GM12878 (cell line): Measurements from ENCODE around the gene METTL8. TPM values are rescaled to one million over a fixed set of nuclear protein-coding genes. Genes with fewer than 3 reads are reported as not detected.

Experiments
- ATAC-seq: fragments of 200-7000 bp; cut with Tn5 transposase; 3 replicates; pipeline ENCODE4 v1.9.1; 2020; ENCODE audit warnings: mild to moderate bottlenecking, moderate library complexity
- BruUV-seq: library from RNA; stranded (reverse); fragments of 400-500 nt; replicated peaks from 2 replicates; lab custom pipeline; 2021; lab: Mats Ljungman, UMichigan
- CTCF ChIA-PET: fragments of 300-600 bp; sonication (Branson Sonifier 250); formaldehyde crosslinking; extraction: SDS; loops from one replicate; lab custom pipeline; 2021; ENCODE audit warnings: inconsistent platforms; lab: Yijun Ruan, JAX
- POLR2A ChIA-PET: fragments of 350-600 bp; formaldehyde crosslinking; extraction: SDS; loops from one replicate; lab custom pipeline; 2021; ENCODE audit warnings: inconsistent platforms; lab: Charles Lee
- RAD21 ChIA-PET: fragments of 300-600 bp; sonication (Branson Sonifier 250); formaldehyde crosslinking; loops from one replicate; lab custom pipeline; 2023; ENCODE audit warnings: antibody characterized with exemption; ENCODE audit not compliant: unreplicated experiment; lab: Charles Lee
- SMC1A ChIA-PET: fragments of 300-600 bp; sonication (Branson Sonifier 250); formaldehyde crosslinking; loops from one replicate; lab custom pipeline; 2023; ENCODE audit not compliant: unreplicated experiment, uncharacterized antibody; lab: Charles Lee
- DNase-seq: peaks from one replicate; pipeline ENCODE4 v3.0.0-alpha.2; 2011; ENCODE audit warnings: low read depth, low spot score
- FAIRE-seq: peaks from 3 replicates; lab custom pipeline; 2011; peaks lifted over from hg19 to GRCh38; lab: Jason Lieb, UNC
- H2AFZ ChIP-seq: 2 replicates; pipeline ENCODE4 v1.6.0; 2011; ENCODE audit warnings: low read depth, low read length, control low read depth; ENCODE audit not compliant: control insufficient read depth
- H3K27ac ChIP-seq: 2 replicates; pipeline ENCODE4 v1.5.1; 2011; ENCODE audit warnings: control low read depth; ENCODE audit not compliant: control insufficient read depth, insufficient read depth
- H3K27me3 ChIP-seq, 2 experiments: replicated peaks in 1 of 2; 2 replicates each; pipeline versions ENCODE4 v1.6.0 to v1.6.1; 2011; ENCODE audit warnings: low read length in 1 of 2; ENCODE audit not compliant: control insufficient read depth in 2 of 2, insufficient read depth in 2 of 2
- H3K36me3 ChIP-seq, 2 experiments: 2 replicates each; pipeline ENCODE4 v1.5.1; 2011; ENCODE audit warnings: low read length in 1 of 2; ENCODE audit not compliant: control insufficient read depth in 2 of 2, insufficient read depth in 2 of 2
- H3K4me1 ChIP-seq: 2 replicates; pipeline ENCODE4 v1.6.1; 2011; ENCODE audit warnings: mild to moderate bottlenecking, low read length, moderate library complexity, mixed read lengths; ENCODE audit not compliant: control insufficient read depth, insufficient read depth
- H3K4me2 ChIP-seq: 2 replicates; pipeline ENCODE4 v1.6.0; 2011; ENCODE audit warnings: control low read depth; ENCODE audit not compliant: control insufficient read depth, insufficient read depth
- H3K4me3 ChIP-seq: fragments of 200-600 bp; sonication (generic); 2 replicates; pipeline ENCODE4 v1.5.1; 2016
- H3K79me2 ChIP-seq: 2 replicates; pipeline ENCODE4 v1.6.0; 2011; ENCODE audit warnings: low read length; ENCODE audit not compliant: control insufficient read depth, insufficient read depth
- H3K9ac ChIP-seq: 2 replicates; pipeline ENCODE4 v1.8.0; 2011; ENCODE audit warnings: low read length, control low read depth, mixed read lengths; ENCODE audit not compliant: control insufficient read depth, insufficient read depth
- H3K9me3 ChIP-seq: replicated peaks from 3 replicates; pipeline ENCODE4 v1.5.1; 2011; ENCODE audit warnings: mild to moderate bottlenecking, low read length; ENCODE audit not compliant: control insufficient read depth, insufficient read depth
- H4K20me1 ChIP-seq: 2 replicates; pipeline ENCODE4 v1.6.0; 2011; ENCODE audit not compliant: control insufficient read depth, insufficient read depth
- ETV6 ChIP-seq, 2 experiments: fragments of 450-650 bp in 1 of 2; IDR thresholded peaks in 1 of 2; conservative IDR thresholded peaks in 1 of 2; 2 replicates each; pipeline ENCODE4 v1.6.1; 2014; ENCODE audit warnings: antibody characterized with exemption in 1 of 2, borderline replicate concordance in 1 of 2, low read depth in 1 of 2, mild to moderate bottlenecking in 1 of 2, moderate library complexity in 1 of 2
- HDAC2 ChIP-seq: fragments of 200-600 bp; sonication (generic); IDR thresholded peaks from 2 replicates; pipeline ENCODE4 v1.6.1; 2017
- HDGF ChIP-seq: fragments of 450-650 bp; IDR thresholded peaks from 2 replicates; pipeline ENCODE4 v1.6.1; 2016; ENCODE audit warnings: antibody characterized with exemption
- IKZF2 ChIP-seq, 2 experiments: fragments of 450-650 bp; IDR thresholded peaks; 2 replicates each; pipeline ENCODE4 v1.6.1; 2017; ENCODE audit warnings: mild to moderate bottlenecking in 2 of 2, moderate library complexity in 2 of 2
- IRF4 ChIP-seq: IDR thresholded peaks from 2 replicates; pipeline ENCODE4 v1.6.1; 2011; ENCODE audit warnings: low read depth, low read length
- KDM1A ChIP-seq: fragments of 200-600 bp; sonication (generic); IDR thresholded peaks from 2 replicates; pipeline ENCODE4 v1.6.1; 2016; ENCODE audit warnings: borderline replicate concordance
- KLF5 ChIP-seq: fragments of 450-650 bp; IDR thresholded peaks from 2 replicates; pipeline ENCODE4 v1.6.1; 2014; ENCODE audit warnings: mild to moderate bottlenecking; ENCODE audit not compliant: partially characterized antibody
- MXI1 ChIP-seq: fragments of 150-350 bp; IDR thresholded peaks from 2 replicates; pipeline ENCODE4 v1.6.1; 2011; ENCODE audit warnings: low read depth, mild to moderate bottlenecking, inconsistent platforms, low read length, improper control_type of control experiment
- SMAD5 ChIP-seq: IDR thresholded peaks from 2 replicates; pipeline ENCODE4 v1.6.1; 2016; ENCODE audit warnings: antibody characterized with exemption, low read depth
- STAT1 ChIP-seq: fragments of 450-650 bp; conservative IDR thresholded peaks from 2 replicates; pipeline ENCODE4 v1.6.1; 2014; ENCODE audit warnings: antibody characterized with exemption, mild to moderate bottlenecking
- SUPT20H ChIP-seq: IDR thresholded peaks from 2 replicates; pipeline ENCODE4 v1.6.1; 2011; ENCODE audit warnings: low read depth, mild to moderate bottlenecking, low read length, moderate library complexity, borderline replicate concordance; ENCODE audit not compliant: control insufficient read depth
- TCF7 ChIP-seq: IDR thresholded peaks from 2 replicates; pipeline ENCODE4 v1.6.1; 2014; ENCODE audit warnings: antibody characterized with exemption, borderline replicate concordance
- ZZZ3 ChIP-seq: IDR thresholded peaks from 2 replicates; pipeline ENCODE4 v1.6.1; 2011; ENCODE audit warnings: low read depth; ENCODE audit not compliant: control insufficient read depth, insufficient read length
- WGBS: methylation state at CpG from one replicate; pipeline ENCODE4 v1.1.6; 2016; ENCODE audit warnings: low lambda C conversion rate; ENCODE audit not compliant: insufficient replicate concordance, insufficient coverage; ENCODE audit errors: missing lambda C conversion rate; 5-methylcytosine and 5-hydroxymethylcytosine counted together
- in situ Hi-C: fragments of 300-500 bp; cut with MboI; formaldehyde crosslinking; loops from 9 replicates; pipeline ENCODE4 v1.14.3; 2018; ENCODE audit warnings: mixed read lengths
- intact Hi-C: fragments of 100-400 bp; cut with micrococcal nuclease; formaldehyde crosslinking; loops from one replicate; pipeline ENCODE4 v1.14.2; 2022; ENCODE audit not compliant: unreplicated experiment
- polyA plus RNA-seq, 11 experiments: library from polyadenylated mRNA; depleted of rRNA in 4 of 11; unstranded in 6 of 11; stranded (reverse) in 5 of 11; fragments of >200 nt; fragmentation: Nextera tagmentation in 4 of 11; fragmentation: Illumina TruSeq in 1 of 11; extraction: Ambion mirVana in 4 of 11; extraction: Trizol in 1 of 11; gene quantifications; 1 replicate in 1 of 11; 2 replicates in 10 of 11; pipeline versions ENCODE4 v1.2.1 to v1.2.3, GENCODE V29; 2011 to 2016; ENCODE audit warnings: inconsistent platforms in 2 of 11, missing spikeins in 2 of 11, low read depth in 1 of 11
- total RNA-seq, 4 experiments: library from RNA; depleted of rRNA in 3 of 4; stranded (reverse); fragments of >200 nt in 3 of 4; fragmentation: Illumina TruSeq in 1 of 4; extraction: Trizol in 1 of 4; gene quantifications; 2 replicates each; pipeline versions ENCODE4 v1.2.1 to v1.2.3, GENCODE V29; 2013 to 2021
- TF ChIP-seq, protein P1 (sequence below): fragments of 450-650 bp; formaldehyde crosslinking; IDR thresholded peaks from 2 replicates; pipeline ENCODE4 v1.4.0; 2022; ENCODE audit warnings: mild to moderate bottlenecking, moderate library complexity
- TF ChIP-seq, protein P2 (sequence below): IDR thresholded peaks from 2 replicates; pipeline ENCODE4 v1.6.1; 2011; ENCODE audit warnings: mild to moderate bottlenecking, low read depth, low read length, moderate library complexity; ENCODE audit not compliant: insufficient replicate concordance

The METTL8 gene
- total and polyA plus RNA-seq, 10 of the 15 experiments (the other 5 are each of a cell fraction or from before 2014, with no cell fraction given), result 30.8 to 96.3 (median 51.5) TPM

DNA sequence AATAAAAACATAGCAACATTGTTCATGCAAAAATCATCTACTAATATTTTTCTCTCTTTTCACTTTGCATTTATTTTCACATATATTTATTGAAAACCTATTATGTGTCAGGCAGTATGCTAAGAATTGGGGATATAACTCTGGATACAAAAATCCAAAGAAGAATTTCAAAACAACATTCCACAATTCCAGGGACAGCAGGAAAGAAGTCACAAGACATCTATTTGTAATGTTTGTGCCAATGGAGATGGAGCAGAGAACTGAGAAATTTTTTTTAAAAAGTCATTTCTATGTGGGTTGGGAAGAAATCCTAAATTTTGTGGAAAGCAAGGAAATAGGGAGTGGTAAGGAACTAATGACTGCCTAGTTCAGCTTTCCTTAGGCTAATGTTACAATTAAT is 144.5 kb downstream of the METTL8 start (continued):
- no peak for TF ChIP-seq KDM1A
- TF ChIP-seq ETV6 (conservative IDR thresholded peaks at IDR 0.05 in 1 of 2, IDR thresholded peaks at IDR 0.05 in 1 of 2; ENCODE audit: borderline replicate concordance in 1 of 2, low read depth in 1 of 2), result no peak
- no peak for TF ChIP-seq MXI1
- no peak for TF ChIP-seq SUPT20H
- no peak for TF ChIP-seq IKZF2 (IDR thresholded peaks at IDR 0.05)
- no peak for TF ChIP-seq HDAC2

DNA sequence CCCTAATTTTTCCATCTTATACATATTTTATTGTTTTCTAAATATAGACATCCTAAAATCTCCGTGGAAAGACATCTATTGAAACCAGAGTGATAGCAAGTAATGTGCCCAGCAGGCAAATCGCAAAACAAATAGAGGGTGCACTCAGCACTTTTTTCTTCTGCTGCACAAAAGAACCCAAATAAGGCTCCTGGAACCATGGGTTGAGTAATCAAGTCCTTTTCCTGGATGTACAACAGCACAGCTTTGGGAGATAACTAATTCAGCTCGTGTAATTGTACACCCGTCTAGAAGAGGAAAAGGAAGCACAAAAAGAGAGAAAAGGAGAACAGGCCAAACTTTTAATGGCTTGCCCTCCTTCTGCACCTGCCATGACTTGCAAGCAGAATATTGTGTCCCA is 146.2 kb downstream of the METTL8 start:
- Histone ChIP-seq H2AFZ (no peak overlapping the region), H3K9ac (no peak overlapping the region), H3K27ac (no peak overlapping the region), H3K36me3 (no peaks in the 10 kb centered on the region), H3K9me3 (no peaks in the 10 kb centered on the region), H4K20me1 (no peaks in the 10 kb centered on the region), H3K4me1 (no peaks in the 10 kb centered on the region), H3K4me2 (no peak overlapping the region), H3K79me2 (no peaks in the 10 kb centered on the region), H3K4me3 (no peak overlapping the region), H3K27me3 (no peaks in the 10 kb centered on the region)
- 36% methylated on average over 4 of the region's 4 CpGs for WGBS
- CTCF ChIA-PET, result interaction anchor here (0.6 to 1.2 kb wide), 4 partner anchors 10 to 39 kb away, joined by 3 to 5 read pairs (median 3); no protein-coding TSS in a partner anchor
- SMC1A ChIA-PET, result interaction anchor here (0.5 to 1.7 kb wide), 6 partner anchors 9 to 261 kb away, joined by 3 to 8 read pairs (median 4); no protein-coding TSS in a partner anchor
- DNase-seq (no peak), ATAC-seq (no peak), FAIRE-seq (no peak)
- in situ Hi-C loops (no loop called here), intact Hi-C loops (no loop called here)
- POLR2A ChIA-PET, result no interaction called here
- no peak for TF ChIP-seq HDGF
- TF ChIP-seq, protein P1, sequence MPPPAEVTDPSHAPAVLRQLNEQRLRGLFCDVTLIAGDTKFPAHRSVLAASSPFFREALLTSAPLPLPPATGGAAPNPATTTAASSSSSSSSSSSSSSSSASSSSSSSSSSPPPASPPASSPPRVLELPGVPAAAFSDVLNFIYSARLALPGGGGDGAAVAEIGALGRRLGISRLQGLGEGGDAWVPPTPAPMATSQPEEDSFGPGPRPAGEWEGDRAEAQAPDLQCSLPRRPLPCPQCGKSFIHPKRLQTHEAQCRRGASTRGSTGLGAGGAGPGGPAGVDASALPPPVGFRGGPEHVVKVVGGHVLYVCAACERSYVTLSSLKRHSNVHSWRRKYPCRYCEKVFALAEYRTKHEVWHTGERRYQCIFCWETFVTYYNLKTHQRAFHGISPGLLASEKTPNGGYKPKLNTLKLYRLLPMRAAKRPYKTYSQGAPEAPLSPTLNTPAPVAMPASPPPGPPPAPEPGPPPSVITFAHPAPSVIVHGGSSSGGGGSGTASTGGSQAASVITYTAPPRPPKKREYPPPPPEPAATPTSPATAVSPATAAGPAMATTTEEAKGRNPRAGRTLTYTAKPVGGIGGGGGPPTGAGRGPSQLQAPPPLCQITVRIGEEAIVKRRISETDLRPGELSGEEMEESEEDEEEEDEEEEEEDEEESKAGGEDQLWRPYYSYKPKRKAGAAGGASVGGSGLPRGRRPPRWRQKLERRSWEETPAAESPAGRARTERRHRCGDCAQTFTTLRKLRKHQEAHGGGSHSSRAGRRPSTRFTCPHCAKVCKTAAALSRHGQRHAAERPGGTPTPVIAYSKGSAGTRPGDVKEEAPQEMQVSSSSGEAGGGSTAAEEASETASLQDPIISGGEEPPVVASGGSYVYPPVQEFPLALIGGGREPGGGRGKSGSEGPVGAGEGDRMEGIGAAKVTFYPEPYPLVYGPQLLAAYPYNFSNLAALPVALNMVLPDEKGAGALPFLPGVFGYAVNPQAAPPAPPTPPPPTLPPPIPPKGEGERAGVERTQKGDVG (CRISPR knock-in tag), result no peak
- no peak for TF ChIP-seq STAT1
- TF ChIP-seq, protein P2, sequence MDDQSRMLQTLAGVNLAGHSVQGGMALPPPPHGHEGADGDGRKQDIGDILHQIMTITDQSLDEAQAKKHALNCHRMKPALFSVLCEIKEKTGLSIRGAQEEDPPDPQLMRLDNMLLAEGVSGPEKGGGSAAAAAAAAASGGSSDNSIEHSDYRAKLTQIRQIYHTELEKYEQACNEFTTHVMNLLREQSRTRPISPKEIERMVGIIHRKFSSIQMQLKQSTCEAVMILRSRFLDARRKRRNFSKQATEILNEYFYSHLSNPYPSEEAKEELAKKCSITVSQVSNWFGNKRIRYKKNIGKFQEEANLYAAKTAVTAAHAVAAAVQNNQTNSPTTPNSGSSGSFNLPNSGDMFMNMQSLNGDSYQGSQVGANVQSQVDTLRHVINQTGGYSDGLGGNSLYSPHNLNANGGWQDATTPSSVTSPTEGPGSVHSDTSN, result no peak
- TF ChIP-seq SUPT20H, result no peak
- no peak for TF ChIP-seq KLF5
- TF ChIP-seq SMAD5, result no peak
- TF ChIP-seq ZZZ3, result no peak
- no peak for TF ChIP-seq IRF4
- TF ChIP-seq TCF7, result no peak
- RAD21 ChIA-PET, result no interaction called here
- no TSS peak for BruUV-seq
